ENCODE data around the gene FMO1.
"Not testable (repeated sequence)": the region's sequence is repeated elsewhere in the genome, so short reads cannot be mapped to it uniquely, and the experiment has no call there.

FMO1 gene

DNA sequence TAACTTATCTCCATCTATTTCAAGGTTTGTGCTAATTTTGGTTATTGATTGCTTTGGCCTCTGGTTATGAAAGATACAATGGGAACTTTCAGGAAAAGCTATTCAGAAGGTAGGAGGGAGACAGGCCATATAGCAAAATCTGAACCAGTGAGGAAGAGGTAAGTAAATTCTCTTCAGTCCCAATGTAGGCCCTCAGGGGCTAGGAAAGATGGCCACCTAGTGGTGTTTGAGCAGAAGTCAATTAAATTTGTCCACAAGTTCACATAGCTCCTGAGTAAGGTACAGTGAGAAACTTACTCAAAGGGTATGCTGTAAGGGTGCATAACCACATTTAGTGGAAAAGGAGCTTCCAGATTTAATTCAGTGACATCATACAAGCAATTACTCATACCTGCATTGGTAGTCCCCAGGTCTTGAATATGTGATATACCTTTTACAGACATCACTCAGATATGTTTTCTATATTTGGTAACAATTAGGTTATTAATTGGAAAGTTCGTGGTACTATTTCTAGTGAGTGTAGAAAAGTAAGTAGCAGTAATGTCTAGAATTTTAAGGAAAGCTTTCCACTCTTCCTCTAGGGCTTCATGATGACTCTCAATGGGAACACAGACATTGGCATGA, 21.4 kb upstream of the FMO1 start:
- DNase-seq: no peak

DNA sequence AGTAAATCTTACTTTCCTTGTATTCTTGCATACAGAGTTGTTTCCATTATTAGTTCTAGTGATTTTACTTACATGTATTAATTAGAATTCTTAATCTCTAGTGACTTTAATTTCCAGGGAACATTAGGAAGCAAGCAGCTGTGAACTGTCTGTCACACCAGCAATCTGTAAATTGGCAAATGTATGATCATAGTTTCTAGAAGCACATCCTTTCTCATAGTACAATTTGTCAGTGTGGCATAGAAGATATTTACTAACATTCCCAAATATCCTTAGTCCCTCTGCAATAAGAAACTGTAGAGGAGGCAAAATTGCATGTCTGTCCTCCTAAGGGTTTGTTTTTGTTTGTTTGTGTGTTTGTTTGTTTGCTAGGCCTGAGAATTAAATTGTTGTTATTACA, 17.0 kb upstream of the FMO1 start:
- no peak for DNase-seq

DNA sequence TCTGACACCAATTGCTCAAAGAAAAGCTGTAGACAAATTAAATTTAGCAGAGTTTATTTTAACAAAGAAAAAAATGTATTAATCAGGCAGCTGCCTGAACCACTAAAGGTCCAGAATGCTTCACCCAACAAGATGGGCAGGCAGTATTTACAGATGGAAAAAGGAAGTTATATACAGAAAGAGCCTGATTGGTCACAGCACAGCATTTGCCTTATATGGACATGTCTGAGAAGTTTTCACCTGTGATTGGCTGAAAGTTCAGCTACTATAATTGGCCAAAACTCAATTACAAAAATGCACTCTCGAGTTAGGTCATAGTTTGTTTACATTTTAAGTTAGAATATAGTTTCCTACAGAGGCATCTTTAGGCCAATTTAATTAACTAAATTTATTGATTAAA, 15.1 kb upstream of the FMO1 start:
- no peak for DNase-seq

DNA sequence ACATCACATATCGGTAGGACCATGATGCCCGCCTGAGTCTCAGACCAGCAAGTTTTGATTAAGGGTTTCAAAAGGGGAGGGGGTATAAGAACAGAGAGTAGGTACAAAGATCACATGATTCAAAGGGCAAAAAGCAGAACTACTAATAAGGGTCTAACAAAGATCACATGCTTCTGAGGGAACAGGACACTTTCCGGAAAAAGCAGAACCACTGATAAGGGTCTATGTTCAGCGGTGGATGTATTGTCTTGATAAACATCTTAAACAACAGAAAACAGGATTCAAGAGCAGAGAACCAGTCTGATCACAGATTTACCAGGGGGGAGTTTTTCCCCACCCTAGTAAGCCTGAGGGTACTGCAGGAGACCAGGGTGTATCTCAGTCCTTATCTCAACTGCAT, 12.1 kb upstream of the FMO1 start:
- DNase-seq: not testable (repeated sequence)

DNA sequence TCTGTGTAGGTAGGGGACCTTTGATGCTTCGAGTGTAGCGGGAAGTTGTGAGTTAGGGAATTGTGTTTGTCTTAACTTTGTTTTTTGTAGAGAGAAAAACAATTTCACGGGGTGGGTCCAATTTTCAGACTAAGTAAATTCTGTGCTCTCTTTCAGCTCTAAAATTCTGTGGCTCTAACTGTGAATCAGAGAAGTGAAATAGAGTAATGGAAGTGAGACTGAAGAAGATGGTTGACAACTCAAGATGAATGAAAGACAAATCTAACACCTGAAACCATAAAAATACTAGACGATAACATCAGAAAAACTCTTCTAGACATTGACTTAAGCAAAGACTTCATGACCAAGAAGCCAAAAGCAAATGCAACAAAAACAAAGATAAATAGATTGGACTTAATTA, 4.4 kb upstream of the FMO1 start:
- DNase-seq: no peak

DNA sequence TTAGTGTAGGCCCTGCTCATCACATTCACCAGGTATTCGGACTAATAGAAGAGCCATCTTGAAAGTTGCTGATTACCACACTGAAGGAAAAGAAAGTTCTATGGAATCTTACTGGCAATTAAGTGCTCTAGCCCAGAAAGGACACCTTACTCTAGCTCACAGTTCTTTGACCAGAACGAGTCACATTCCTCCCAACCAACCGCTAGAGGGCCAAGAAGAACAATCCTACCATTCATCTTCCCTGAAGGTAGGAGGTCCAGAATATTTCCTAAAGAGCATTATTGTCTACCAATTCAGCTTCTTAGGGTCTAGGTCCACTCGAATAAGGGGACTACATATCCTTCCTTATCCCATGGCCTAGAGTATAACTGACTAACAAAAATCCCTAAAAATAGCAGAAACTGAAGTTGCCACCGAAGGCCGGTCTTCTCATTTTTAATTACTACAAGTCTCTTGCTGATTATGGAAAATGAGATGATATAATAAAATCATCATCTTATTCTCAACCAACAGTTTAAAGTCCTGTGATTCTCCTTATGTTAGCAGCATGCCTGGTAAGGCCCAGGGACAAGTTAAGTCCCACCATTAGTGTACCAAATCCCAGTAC, 2.7 kb upstream of the FMO1 start:
- no peak for DNase-seq

DNA sequence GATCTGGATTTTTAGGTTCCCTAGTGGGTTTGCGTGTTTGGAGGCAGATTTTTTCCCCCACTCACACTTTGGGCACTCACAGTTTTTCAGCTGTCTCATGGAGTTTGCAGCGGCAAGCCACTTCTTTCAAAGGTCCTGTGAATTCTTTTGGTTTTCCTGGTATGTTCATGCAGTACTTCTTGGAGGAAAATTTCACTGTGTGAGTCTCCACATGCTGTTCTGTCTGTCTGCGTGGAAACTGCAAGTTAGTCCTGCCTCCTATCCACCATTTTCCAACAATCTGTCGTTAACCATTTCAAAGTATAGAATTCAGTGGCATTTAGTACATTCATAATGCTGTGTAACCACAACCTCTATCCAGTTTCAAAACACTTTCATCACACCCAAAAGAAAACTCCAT, 793 bp upstream of the FMO1 start:
- no peak for DNase-seq

DNA sequence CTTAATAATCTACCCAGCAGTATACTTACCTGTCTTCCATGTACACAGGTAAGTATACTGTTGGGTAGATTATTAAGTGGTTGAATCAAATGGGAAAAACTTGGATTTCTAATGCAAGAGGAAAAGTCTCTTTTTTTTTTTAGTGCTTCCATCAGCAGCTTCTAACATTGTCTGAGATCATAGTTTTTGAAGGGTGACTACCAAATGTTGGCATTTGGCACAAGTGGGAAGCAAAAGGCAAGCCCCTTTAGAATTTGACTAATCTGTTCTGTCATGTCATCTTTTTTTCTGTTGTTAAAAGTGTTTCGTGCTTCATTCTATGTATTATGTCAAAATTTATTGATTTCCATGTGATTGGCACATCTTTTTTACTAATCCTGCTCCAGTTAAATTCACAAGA, 547 bp downstream of the FMO1 start:
- DNase-seq: no peak

DNA sequence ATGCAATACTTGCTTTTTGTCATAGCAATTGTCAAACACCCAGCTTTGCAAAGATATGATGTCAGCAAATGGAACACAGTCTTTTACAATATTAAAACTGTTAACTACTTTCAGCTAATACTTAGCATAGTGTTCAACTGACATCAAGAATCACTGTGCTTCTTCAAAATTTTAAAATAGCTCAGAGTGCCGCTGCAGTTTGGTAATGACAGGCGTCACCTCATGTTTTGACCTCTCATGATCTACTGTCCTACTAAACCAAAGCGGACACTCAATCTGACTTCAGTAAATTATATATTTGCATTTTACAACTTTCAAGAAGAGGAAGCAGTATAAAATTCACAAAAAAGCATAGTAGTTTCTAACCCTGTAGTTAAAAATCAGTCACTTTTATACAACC, 2.0 kb downstream of the FMO1 start:
- no peak for DNase-seq

DNA sequence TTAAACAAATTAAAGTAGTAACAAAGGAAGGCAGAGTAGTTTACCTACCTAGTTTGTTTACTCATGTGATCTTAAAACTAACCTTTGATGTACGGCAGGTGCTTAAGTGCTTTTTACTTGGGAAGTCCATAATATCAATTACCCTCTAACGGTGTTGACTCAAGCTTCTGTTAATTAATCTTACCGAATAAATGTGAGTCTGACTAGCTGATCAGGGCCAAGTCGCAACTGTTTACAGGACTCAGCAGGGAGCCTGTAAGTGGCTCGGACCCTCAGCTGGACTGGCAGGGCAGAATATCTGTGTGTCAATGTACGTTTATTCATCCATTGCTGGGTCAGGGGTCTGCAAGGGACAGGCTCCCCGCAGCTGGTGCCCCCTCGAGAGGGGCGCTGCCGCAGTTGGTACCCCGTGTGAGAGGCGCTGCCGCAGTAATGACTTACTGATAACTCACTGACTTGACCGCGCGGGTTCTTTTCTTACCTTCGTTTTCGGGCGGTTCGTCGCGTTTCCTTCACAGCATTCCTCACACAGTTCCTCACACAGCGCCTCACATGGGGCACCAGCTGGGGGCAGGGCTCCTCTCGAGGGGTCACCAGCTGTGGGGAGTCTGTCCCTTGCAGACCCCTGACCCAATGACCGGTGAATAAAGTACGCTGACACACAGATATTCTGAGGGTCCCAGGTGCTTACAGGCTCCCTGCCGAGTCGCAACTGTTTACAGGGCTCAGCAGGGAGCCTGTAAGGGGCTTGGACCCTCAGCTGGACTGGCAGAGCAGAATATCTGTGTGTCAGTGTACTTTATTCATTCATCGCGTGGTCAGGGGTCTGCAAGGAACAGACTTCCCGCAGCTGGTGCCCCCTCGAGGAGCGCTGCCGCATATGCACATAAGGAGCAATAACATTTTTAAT, 3.0 kb downstream of the FMO1 start:
- DNase-seq: peak; percentile 47

DNA sequence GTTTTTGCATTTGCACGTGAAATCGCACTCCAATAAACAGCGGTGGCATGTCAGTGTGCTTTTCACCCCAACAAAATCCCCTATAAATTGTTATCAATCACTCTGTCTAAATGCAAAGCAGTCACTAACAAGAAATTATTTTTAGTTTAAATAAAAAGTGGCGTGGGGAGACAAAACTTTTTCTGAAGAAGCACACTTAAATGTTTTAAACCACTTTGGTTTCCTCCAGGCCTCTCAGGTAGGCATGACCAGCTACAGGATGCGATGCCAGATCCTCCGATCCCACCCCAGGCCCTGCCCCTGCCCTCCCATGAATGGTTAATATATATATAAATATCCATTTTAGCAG, 3.6 kb downstream of the FMO1 start:
- DNase-seq: no peak

DNA sequence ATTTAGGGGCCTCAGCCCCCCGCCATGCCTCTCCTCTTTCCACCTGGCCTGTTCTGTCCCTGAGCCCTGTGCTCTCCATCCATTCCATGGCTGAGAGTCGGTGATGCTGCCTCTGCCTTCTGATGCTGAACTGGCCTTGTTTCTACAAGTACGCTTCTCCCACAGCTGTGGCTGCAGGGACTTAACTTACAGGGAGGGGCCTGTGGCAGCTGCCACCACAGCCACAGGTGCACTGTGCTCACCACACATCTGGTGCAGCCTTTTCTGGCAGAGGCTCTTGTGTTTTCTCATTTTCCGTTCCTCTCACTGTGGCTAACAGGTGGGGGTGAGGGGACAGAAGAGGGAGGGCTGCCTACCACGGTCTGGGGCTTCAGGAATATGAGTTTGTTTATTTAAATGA, 4.2 kb downstream of the FMO1 start:
- DNase-seq: no peak

DNA sequence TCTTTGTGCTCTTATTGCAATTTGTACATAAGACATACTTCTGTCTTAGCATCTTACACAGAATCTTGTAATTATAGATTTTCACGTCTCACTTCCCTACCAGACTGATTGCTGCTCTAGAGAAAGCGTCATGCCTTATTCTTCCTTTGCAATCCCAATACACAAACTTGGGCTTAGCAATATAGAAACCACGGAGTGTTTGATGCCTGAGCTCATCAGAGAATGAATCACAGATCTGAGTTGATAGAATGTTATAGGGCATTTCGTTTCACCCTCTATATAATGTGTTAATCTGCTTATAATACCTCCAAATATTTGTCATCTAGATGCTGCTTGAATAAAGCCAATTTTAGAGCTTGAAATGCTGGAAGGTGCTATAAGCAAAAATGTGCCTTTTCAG, 6.6 kb downstream of the FMO1 start:
- DNase-seq: no peak

DNA sequence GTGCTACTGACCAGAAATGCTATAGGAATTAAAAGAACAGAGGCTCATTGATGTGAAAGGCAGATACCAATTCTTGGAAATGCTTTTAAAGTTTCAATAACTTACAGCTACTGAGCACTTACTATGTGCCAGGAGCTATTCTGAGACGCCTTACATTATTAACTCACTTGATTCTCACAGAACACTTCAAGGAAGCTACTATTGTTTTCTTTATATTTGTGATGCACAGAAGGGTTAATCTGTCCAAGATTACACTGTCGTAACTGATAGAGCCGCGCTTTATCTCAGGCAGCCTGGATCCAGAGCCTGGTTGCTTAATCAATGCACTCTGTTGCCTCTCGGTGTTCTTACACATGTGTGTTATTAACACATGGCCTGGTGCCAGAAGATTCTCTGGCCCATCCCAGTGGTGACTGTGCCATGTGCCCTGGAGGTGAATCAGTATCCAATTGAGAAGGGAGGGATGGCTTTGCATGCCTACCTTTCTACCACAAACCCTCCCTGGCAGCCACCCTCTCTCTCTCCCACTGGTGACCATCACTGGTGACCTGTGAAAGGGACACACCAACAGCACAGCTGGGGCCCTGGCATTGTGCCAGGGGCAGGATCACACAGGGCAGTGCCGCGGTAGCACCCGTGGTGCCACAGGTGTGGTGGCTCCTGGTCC, 8.8 kb downstream of the FMO1 start:
- no peak for DNase-seq

DNA sequence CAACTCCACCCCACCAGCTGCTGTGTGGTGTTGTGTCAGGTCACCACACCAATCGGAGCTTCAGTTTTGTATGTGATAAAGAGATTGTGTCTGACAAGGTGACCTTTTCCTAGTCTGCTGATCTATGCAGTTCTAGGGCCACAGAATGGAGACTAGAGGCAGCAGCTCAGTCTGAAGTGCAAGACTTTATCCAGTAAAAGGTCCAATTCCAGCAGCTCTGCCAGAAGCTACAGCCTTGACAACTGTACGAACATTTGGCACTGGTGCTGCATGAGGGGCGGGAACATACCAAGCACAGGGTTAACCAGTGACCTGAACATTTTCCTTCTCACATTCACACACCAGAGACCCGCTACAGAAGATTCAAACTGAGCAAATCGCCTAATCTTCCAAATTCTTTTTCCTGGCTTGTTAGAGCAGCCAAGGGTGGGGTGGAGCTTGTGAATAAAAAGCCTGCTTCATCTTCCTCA, 9.3 kb downstream of the FMO1 start:
- no peak for DNase-seq

DNA sequence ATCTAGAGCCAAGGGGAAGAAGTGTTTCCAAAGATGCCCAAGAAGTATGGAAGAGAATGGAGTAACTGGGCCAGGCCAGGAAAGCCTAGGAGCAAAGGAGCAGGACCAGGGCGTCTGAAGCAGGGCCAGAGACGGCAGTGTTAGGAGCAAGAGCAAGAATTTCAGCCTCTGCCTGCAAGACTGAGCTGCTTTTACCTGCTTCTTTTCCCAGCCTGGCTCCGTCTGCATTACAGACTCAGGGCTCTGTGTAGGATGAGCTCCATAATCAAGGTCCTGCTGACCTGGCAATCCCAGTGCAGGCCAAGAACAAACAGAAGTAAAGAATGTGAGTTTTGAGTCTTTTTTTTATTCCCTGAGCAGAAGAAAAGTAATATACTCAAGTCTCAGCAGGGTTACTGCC, 10.1 kb downstream of the FMO1 start:
- DNase-seq: no peak

DNA sequence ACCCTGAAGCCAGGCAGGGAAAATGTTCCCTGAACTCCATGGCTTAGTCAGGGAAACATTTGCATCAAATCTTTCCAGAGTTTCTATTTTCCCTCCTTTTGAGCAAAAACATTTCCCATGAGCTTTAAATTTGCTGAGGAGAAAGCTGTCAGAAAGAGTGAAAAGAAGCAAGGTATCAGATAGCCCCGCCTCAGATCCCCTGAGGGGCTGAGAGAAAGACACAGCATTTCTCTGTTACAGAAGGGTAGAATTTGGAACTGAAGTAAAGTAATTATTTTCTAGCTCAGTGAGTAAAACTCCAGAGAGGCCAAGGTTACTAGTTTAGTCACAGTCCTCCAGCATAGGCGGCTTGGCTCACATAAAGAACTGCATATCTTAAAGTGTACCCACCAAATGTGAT, 10.6 kb downstream of the FMO1 start:
- DNase-seq: no peak

DNA sequence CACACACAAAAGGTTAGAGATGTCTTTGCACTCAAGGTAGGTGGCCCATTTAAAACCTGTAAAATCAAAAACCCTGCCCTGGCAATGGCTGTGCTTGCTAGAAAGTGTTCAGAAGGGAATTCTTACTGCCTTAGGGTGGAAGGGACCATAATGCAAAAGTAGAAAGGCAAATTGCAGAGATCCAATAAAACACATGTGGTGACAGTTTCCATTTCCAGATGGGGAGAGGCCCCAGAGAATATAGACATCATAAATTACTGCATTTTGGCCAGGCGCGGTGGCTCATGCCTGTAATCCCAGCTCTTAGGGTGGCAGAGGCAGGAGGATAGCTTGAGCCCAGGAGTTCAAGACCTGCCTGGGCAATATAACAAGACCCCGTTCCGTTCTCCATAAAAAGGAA, 13.0 kb downstream of the FMO1 start:
- DNase-seq: no peak

DNA sequence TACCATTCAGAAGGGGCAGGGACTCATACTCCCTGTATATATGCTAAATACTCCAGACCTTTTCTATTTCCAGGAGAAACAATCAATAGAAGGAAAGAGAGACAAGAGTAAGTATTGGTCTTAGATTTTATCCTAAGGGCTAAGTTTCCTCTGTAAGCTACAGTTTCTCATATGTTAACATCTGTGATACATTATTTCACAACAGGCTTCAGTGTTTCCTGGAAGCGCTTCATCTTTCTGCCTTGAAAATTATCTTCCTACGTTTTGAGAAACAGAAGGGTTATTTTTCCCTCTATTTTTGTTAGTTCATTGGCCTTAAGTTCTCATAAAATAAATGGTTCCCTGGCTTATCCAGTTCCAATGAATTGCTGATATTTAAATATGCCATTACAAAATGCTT, 15.6 kb downstream of the FMO1 start:
- no peak for DNase-seq

DNA sequence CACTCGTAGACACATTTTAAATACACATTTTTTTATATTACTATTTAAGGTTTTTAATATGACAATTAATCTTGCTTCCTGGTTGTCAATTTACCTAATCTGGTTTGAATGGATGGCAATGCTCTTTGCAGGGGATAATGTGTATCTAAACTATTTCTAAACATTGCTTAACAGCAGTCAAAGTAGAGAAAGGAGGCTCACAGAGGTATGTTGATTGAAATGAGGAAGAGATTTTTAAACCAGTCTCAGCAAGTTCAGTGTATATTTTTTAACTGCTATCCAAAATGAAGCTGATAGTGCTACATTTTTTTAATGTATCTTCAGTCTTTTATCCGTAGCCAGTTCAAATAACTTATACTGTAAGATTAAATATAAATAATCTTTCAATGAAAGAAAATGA, 17.4 kb downstream of the FMO1 start:
- DNase-seq: no peak

DNA sequence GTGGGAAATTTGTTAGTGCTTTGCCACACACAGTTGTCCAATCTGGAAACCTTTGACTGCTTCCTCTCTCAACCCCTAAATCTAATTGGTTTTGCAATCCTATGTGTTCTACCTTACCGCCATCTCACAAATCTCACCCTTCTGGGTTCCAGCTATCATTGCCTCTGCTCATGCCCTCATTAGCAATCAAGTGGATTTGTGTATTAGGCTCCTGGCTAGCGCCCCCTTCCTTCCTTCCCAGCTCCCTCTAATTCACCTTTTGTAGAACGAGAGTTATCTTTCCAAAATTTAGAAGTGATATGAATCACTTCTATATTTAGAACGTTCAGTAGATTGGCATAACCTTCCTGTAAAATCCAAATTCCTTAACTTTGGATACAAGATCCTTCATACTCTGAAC, 18.6 kb downstream of the FMO1 start:
- no peak for DNase-seq

DNA sequence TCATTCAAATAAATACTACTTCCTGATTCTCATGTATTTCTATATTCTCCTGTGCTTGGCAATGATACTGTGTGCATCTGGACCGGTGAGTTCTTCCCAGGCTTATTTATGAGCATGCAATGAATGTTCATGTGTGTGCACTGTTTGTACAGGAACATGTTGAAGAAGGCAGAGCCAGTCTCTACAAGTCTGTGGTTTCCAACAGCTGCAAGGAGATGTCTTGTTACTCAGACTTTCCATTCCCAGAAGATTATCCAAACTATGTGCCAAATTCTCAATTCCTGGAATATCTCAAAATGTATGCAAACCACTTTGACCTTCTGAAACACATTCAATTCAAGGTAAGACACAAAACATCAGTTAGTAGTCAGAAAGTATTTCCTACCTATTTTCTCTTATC, 19.1 kb downstream of the FMO1 start:
- DNase-seq: no peak

DNA sequence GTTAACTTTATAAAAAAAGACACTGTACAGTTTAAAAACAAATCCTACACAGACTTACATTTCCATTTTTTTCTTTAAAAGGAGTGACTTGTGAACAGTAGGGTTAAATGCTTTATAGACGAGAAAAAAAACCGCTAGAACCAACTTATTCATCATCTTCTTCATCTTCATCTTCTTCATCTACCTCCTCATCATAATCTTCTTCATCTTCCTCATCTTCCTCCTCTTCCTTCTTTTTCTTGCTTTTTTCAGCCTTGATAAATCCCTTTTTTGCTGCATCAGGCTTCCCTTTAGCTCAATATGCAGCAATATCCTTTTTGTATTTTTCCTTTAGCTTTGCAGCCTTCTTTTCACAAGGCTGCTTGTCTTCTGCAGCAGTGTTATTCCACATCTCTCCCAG, 22.5 kb downstream of the FMO1 start:
- no peak for DNase-seq
